ENCODE data around the gene APBB2.
A peak's percentile ranks its signal among the peaks of the same experiment; 100 is the strongest.
"Not testable (repeated sequence)": the region's sequence is repeated elsewhere in the genome, so short reads cannot be mapped to it uniquely, and the experiment has no call there.

Gene APBB2

GRCh38 chr4:40937140-40937725 is 277.1 kb downstream of the APBB2 start:
- no peak for DNase-seq (ENCODE audit: low spot score)

- no peak for DNase-seq (ENCODE audit: low spot score)
Measured at GRCh38 chr4:40934676-40935075, 279.7 kb downstream of the APBB2 start.

- no peak for DNase-seq (ENCODE audit: low spot score)
Measured at GRCh38 chr4:40933272-40934053, 280.9 kb downstream of the APBB2 start.

- DNase-seq (ENCODE audit: low spot score): no peak
Measured at GRCh38 chr4:40931841-40932240, 282.5 kb downstream of the APBB2 start.

- DNase-seq (ENCODE audit: low spot score): no peak
Measured at GRCh38 chr4:40931238-40931637, 283.1 kb downstream of the APBB2 start.

GRCh38 chr4:40927074-40927473 is 287.3 kb downstream of the APBB2 start:
- no peak for DNase-seq (ENCODE audit: low spot score)

GRCh38 chr4:40924793-40925117 is 289.6 kb downstream of the APBB2 start:
- no peak for DNase-seq (ENCODE audit: low spot score)

- peak; percentile 26 for DNase-seq (ENCODE audit: low spot score)
Measured at GRCh38 chr4:40924096-40924792, 290.1 kb downstream of the APBB2 start.

- DNase-seq (ENCODE audit: low spot score): no peak
Measured at GRCh38 chr4:40923316-40924095, 290.8 kb downstream of the APBB2 start.

GRCh38 chr4:40919976-40920375 is 294.4 kb downstream of the APBB2 start:
- DNase-seq (ENCODE audit: low spot score): not testable (repeated sequence)

- DNase-seq (ENCODE audit: low spot score): no peak
Measured at GRCh38 chr4:40918330-40918729, 296.0 kb downstream of the APBB2 start.

GRCh38 chr4:40916880-40917279 is 297.5 kb downstream of the APBB2 start:
- no peak for DNase-seq (ENCODE audit: low spot score)

- DNase-seq (ENCODE audit: low spot score): no peak
Measured at GRCh38 chr4:40916218-40916555, 298.2 kb downstream of the APBB2 start.

GRCh38 chr4:40915318-40916217 is 298.8 kb downstream of the APBB2 start:
- DNase-seq (ENCODE audit: low spot score): no peak

GRCh38 chr4:40912460-40913184 is 301.7 kb downstream of the APBB2 start:
- no peak for DNase-seq (ENCODE audit: low spot score)

- no peak for DNase-seq (ENCODE audit: low spot score)
Measured at GRCh38 chr4:40910706-40911105, 303.6 kb downstream of the APBB2 start.

- no peak for DNase-seq (ENCODE audit: low spot score)
Measured at GRCh38 chr4:40909363-40909876, 304.9 kb downstream of the APBB2 start.

GRCh38 chr4:40908702-40909362 is 305.5 kb downstream of the APBB2 start:
- peak; percentile 55 for DNase-seq (ENCODE audit: low spot score)

- DNase-seq (ENCODE audit: low spot score): no peak
Measured at GRCh38 chr4:40908297-40908696, 306.0 kb downstream of the APBB2 start.

GRCh38 chr4:40905414-40905813 is 308.9 kb downstream of the APBB2 start:
- no peak for DNase-seq (ENCODE audit: low spot score)

Measured in CD4-positive, alpha-beta T cell treated with Interleukin-6 at 100 ng/mL for 8 hours (primary cell).